NCI-H774 (cell line): ENCODE results near the gene ERAS.
"Not testable (repeated sequence)": the region's sequence is repeated elsewhere in the genome, so short reads cannot be mapped to it uniquely, and the experiment has no call there.

Experiments used
- DNase-seq: peaks from one replicate; lab custom pipeline; 2025; lab: John Stamatoyannopoulos, UW

ERAS gene

GRCh38 chrX:48798318-48798717 is 28.0 kb upstream of the ERAS start:
- no peak for DNase-seq

- DNase-seq, result no peak
Measured at GRCh38 chrX:48800574-48801279, 25.6 kb upstream of the ERAS start.

GRCh38 chrX:48801280-48802088 is 24.8 kb upstream of the ERAS start, which contains the start of gene HDAC6:
Gene HDAC6, plus strand, starts transcription at chrX:48802067. Its CDS starts 626 bp downstream, at chrX:48802693.
- peak; percentile 95 for DNase-seq

GRCh38 chrX:48802089-48802904 is 24.0 kb upstream of the ERAS start:
- DNase-seq, result peak; percentile 53

GRCh38 chrX:48802905-48803200 is 23.5 kb upstream of the ERAS start:
- DNase-seq, result no peak

GRCh38 chrX:48806081-48806480 is 20.2 kb upstream of the ERAS start:
- no peak for DNase-seq

GRCh38 chrX:48813644-48814043 is 12.7 kb upstream of the ERAS start:
- DNase-seq, result no peak

GRCh38 chrX:48814722-48815121 is 11.6 kb upstream of the ERAS start:
- no peak for DNase-seq

GRCh38 chrX:48815266-48815665 is 11.0 kb upstream of the ERAS start:
- no peak for DNase-seq

- DNase-seq, result no peak
Measured at GRCh38 chrX:48816014-48816810, 10.1 kb upstream of the ERAS start.

- DNase-seq, result no peak
Measured at GRCh38 chrX:48818098-48818497, 8.2 kb upstream of the ERAS start.

- DNase-seq, result no peak
Measured at GRCh38 chrX:48818866-48819265, 7.4 kb upstream of the ERAS start.

GRCh38 chrX:48819394-48819793 is 6.9 kb upstream of the ERAS start:
- DNase-seq, result not testable (repeated sequence)

- DNase-seq, result no peak
Measured at GRCh38 chrX:48823053-48823452, 3.3 kb upstream of the ERAS start.

GRCh38 chrX:48824066-48824465 is 2.2 kb upstream of the ERAS start:
- DNase-seq, result no peak

- no peak for DNase-seq
Measured at GRCh38 chrX:48826876-48827653, 752 bp downstream of the ERAS start.

GRCh38 chrX:48827654-48827968 is 1.3 kb downstream of the ERAS start:
- no peak for DNase-seq

GRCh38 chrX:48829016-48829735 is 2.9 kb downstream of the ERAS start:
- DNase-seq, result no peak

GRCh38 chrX:48831136-48831908 is 5.0 kb downstream of the ERAS start:
- DNase-seq, result no peak

- DNase-seq, result no peak
Measured at GRCh38 chrX:48831909-48832291, 5.6 kb downstream of the ERAS start.
